Spleen (tissue), 11 donors: ENCODE results near the gene ADM2. TPM values are rescaled to one million over a fixed set of nuclear protein-coding genes. Genes with fewer than 3 reads are reported as not detected.
A peak's percentile ranks its signal among the peaks of the same experiment; 100 is the strongest.
"Not testable (repeated sequence)": the region's sequence is repeated elsewhere in the genome, so short reads cannot be mapped to it uniquely, and the experiment has no call there.

ENCODE experiments used
- DNase-seq: peaks from one replicate; pipeline ENCODE4 v3.0.0-alpha.2; 2020
- H3K27ac ChIP-seq, 8 donors: fragments of 200-600 bp; sonication (generic) in 7 of 8; 1 replicate in 4 of 8; 2 replicates in 4 of 8; pipeline versions ENCODE4 v1.5.0 to v1.8.0; 2016 to 2021; ENCODE audit warnings: inconsistent platforms in 4 of 8, mild to moderate bottlenecking in 4 of 8, moderate library complexity in 1 of 8
- H3K27me3 ChIP-seq, 7 donors: fragments of 200-600 bp; sonication (generic) in 6 of 7; replicated peaks in 1 of 7; 1 replicate in 4 of 7; 2 replicates in 3 of 7; pipeline versions ENCODE4 v1.5.0 to v1.8.0; 2016 to 2021; ENCODE audit warnings: inconsistent platforms in 3 of 7, mild to moderate bottlenecking in 1 of 7
- H3K36me3 ChIP-seq, 6 donors: fragments of 200-600 bp; sonication (generic) in 5 of 6; 1 replicate in 4 of 6; 2 replicates in 2 of 6; pipeline versions ENCODE4 v1.5.0 to v1.8.0; 2016 to 2021; ENCODE audit warnings: inconsistent platforms in 2 of 6
- H3K4me1 ChIP-seq, 6 donors: fragments of 200-600 bp; sonication (generic) in 5 of 6; 1 replicate in 3 of 6; 2 replicates in 3 of 6; pipeline versions ENCODE4 v1.5.0 to v1.8.0; 2016 to 2021; ENCODE audit warnings: inconsistent platforms in 3 of 6
- H3K4me3 ChIP-seq, 8 donors: fragments of 200-600 bp; sonication (generic) in 7 of 8; 1 replicate in 4 of 8; 2 replicates in 4 of 8; pipeline versions ENCODE4 v1.5.0 to v1.8.0; 2016 to 2021; ENCODE audit warnings: inconsistent platforms in 4 of 8, mild to moderate bottlenecking in 4 of 8, moderate library complexity in 2 of 8
- H3K9me3 ChIP-seq, 8 donors: fragments of 200-600 bp; sonication (generic) in 7 of 8; 1 replicate in 4 of 8; 2 replicates in 4 of 8; pipeline versions ENCODE4 v1.5.0 to v1.8.0; 2016 to 2021; ENCODE audit warnings: inconsistent platforms in 4 of 8
- POLR2A ChIP-seq, 3 donors: fragments of 450-650 bp; IDR thresholded peaks; one replicate each; pipeline ENCODE4 v1.5.1; 2017; ENCODE audit warnings: antibody characterized with exemption in 3 of 3, mild to moderate bottlenecking in 1 of 3
- POLR2AphosphoS5 ChIP-seq, 3 donors: sonication (generic); formaldehyde crosslinking; IDR thresholded peaks; one replicate each; pipeline ENCODE4 v1.5.1; 2017; ENCODE audit warnings: antibody characterized with exemption in 3 of 3
- WGBS, 5 donors: extraction: QIAGEN DNeasy Blood & Tissue Kit in 3 of 5; methylation state at CpG; one replicate each; pipeline versions ENCODE4 v1.1.5 to v1.1.7; 2013 to 2018; 5-methylcytosine and 5-hydroxymethylcytosine counted together
- intact Hi-C: fragments of 100-400 bp; cut with DNase I; formaldehyde crosslinking; loops from one replicate; pipeline ENCODE4 v1.15.0; 2023; ENCODE audit warnings: low total_unique reads
- polyA plus RNA-seq, 3 donors: library from polyadenylated mRNA; stranded (reverse); fragments of 200-250 nt; gene quantifications; one replicate each; pipeline ENCODE4 v1.2.1, GENCODE V29; 2013
- total RNA-seq, 7 donors: library from RNA; depleted of rRNA in 3 of 7; stranded (reverse); fragments of >200 nt in 3 of 7; fragmentation: NEBNext Ultra II Directional in 4 of 7; extraction: Animal tissue kit (Norgen Biotek cat#: 25700) in 4 of 7; gene quantifications; one replicate each; pipeline versions ENCODE4 v1.1.0 to v1.2.1, GENCODE V29; 2016 to 2021
- TF ChIP-seq, protein P1 (sequence below), 11 experiments: fragments of 200-600 bp in 7 of 11; fragments of 450-650 bp in 4 of 11; sonication (generic) in 4 of 11; IDR thresholded peaks in 8 of 11; conservative IDR thresholded peaks in 3 of 11; 1 replicate in 7 of 11; 2 replicates in 4 of 11; pipeline versions ENCODE4 v1.4.0 to v1.8.0; 2016 to 2021; ENCODE audit warnings: antibody characterized with exemption in 11 of 11, inconsistent platforms in 4 of 11, mild to moderate bottlenecking in 1 of 11
- donor health status: healthy with polysubstance abuse.
- donor health status: DM: no; HTN: no; CAD: no; lungs with moderate emphysema.
- donor health status: DM: no; HTN: no; CAD: no.
- donor health status: Bipolar disorder and iron deficiency.
- donor health status: healthy.
- donor health status: DM: no; HTN: no; CAD: no.
- donor health status: DM: yes; HTN: yes; CAD: no.

The ADM2 gene
- total and polyA plus RNA-seq, 10 donors, result 0.74 to 3.5 (median 2.0) TPM

DNA sequence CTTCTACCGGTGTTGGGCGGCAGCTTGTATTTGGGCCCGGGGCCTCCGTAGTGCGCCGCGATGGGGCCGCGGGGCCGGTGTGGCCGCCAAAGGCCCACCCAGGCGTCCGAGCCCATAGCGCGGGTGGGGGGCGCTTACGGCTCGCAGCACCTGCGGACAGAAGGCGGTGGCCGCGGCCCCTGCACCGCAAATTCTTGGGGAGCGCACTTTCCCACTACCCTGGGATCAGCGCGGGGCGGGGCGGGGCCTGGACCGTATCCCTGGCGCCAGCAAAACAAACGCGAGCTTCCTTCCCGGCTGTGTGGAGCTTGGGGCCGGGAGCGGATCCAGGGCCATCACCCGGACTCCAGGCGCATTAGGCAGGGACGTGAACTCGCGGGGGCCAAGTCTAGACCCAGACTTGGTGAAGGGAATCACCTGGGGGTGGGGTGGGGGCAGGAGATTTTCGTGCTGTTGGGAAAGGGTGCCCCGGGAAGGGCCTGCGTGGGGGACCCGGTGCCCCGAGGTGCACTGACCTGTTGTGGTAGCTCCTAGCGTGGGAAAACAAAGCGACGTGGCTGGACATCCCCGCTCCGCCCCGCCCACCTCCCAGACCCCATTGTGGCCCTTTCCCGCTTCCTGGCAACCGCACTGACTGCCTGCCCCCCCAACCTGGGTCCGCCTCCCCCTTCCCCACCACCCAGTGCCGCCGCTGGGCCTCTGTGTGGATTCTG, 50.8 kb downstream of the ADM2 start:
- peaks cover 13 to 99% (median 70%) of the 10 kb centered on the region in 6 donors for H3K4me1 ChIP-seq
- H3K9me3 ChIP-seq, result no peaks in the 10 kb centered on the region
- peak overlapping the region; percentile 50 to 97 (median 64) for H3K4me3 ChIP-seq
- peak in 1 of 3 donors; percentile 1 for TF ChIP-seq POLR2A (IDR thresholded peaks at IDR 0.05)
- peak; percentile 55 to 72 (median 63) for TF ChIP-seq POLR2AphosphoS5 (IDR thresholded peaks at IDR 0.05)
- TF ChIP-seq, protein P1, sequence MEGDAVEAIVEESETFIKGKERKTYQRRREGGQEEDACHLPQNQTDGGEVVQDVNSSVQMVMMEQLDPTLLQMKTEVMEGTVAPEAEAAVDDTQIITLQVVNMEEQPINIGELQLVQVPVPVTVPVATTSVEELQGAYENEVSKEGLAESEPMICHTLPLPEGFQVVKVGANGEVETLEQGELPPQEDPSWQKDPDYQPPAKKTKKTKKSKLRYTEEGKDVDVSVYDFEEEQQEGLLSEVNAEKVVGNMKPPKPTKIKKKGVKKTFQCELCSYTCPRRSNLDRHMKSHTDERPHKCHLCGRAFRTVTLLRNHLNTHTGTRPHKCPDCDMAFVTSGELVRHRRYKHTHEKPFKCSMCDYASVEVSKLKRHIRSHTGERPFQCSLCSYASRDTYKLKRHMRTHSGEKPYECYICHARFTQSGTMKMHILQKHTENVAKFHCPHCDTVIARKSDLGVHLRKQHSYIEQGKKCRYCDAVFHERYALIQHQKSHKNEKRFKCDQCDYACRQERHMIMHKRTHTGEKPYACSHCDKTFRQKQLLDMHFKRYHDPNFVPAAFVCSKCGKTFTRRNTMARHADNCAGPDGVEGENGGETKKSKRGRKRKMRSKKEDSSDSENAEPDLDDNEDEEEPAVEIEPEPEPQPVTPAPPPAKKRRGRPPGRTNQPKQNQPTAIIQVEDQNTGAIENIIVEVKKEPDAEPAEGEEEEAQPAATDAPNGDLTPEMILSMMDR (IDR thresholded peaks at IDR 0.05 in 8 of 11, conservative IDR thresholded peaks at IDR 0.05 in 3 of 11), result no peak
- intact Hi-C loops, result no loop called here
- 3 to 4% (median 4%) methylated on average over 46 to 56 of the region's 56 CpGs for WGBS, 5 donors
- peak overlapping the region; percentile 97 to 100 (median 99) for H3K27ac ChIP-seq
- peaks cover 0 to 18% (median 0%) of the 10 kb centered on the region in 6 donors for H3K36me3 ChIP-seq
- no peaks in the 10 kb centered on the region for H3K27me3 ChIP-seq
- DNase-seq, result peak; percentile 92

GRCh38 chr22:50532824-50533796, 51.8 kb downstream of the ADM2 start:
- Histone ChIP-seq H3K9me3 (no peaks in the 10 kb centered on the region), H3K4me3 (peak overlapping the region in 1 of 8 donors; percentile 87), H3K4me1 (peaks cover 15 to 99% (median 70%) of the 10 kb centered on the region in 6 donors), H3K27me3 (no peaks in the 10 kb centered on the region), H3K36me3 (peaks cover 0 to 13% (median 0%) of the 10 kb centered on the region in 6 donors), H3K27ac (peak overlapping the region; percentile 97 to 100 (median 99))
- TF ChIP-seq POLR2AphosphoS5 (IDR thresholded peaks at IDR 0.05), result no peak
- TF ChIP-seq, protein P1 (IDR thresholded peaks at IDR 0.05 in 8 of 11, conservative IDR thresholded peaks at IDR 0.05 in 3 of 11), result no peak
- no peak for TF ChIP-seq POLR2A (IDR thresholded peaks at IDR 0.05)
- whole genome bisulfite sequencing, 5 donors, result 61 to 85% (median 82%) methylated on average over 19 of the region's 19 CpGs
- intact Hi-C loops, result no loop called here
- peak; percentile 72 for DNase-seq

- not testable (repeated sequence) for H3K27me3 ChIP-seq
Measured at GRCh38 chr22:50533856-50534711, 52.7 kb downstream of the ADM2 start.

GRCh38 chr22:50535113-50535512, 53.8 kb downstream of the ADM2 start:
- no peak for TF ChIP-seq POLR2A (IDR thresholded peaks at IDR 0.05)
- peak in 1 of 3 donors; percentile 13 for TF ChIP-seq POLR2AphosphoS5 (IDR thresholded peaks at IDR 0.05)
- TF ChIP-seq, protein P1 (IDR thresholded peaks at IDR 0.05 in 8 of 11, conservative IDR thresholded peaks at IDR 0.05 in 3 of 11), result no peak
- H3K27ac ChIP-seq, result peak overlapping the region; percentile 40 to 100 (median 99)
- H3K36me3 ChIP-seq, result no peaks in the 10 kb centered on the region
- intact Hi-C loops, result no loop called here
- no peaks in the 10 kb centered on the region for H3K9me3 ChIP-seq
- peaks cover 24 to 100% (median 72%) of the 10 kb centered on the region in 6 donors for H3K4me1 ChIP-seq
- no peak overlapping the region for H3K4me3 ChIP-seq
- DNase-seq, result no peak
- no peaks in the 10 kb centered on the region for H3K27me3 ChIP-seq
- WGBS, 5 donors, result 65 to 82% (median 73%) methylated on average over 7 to 8 of the region's 8 CpGs

More at GRCh38 chr22:50533856-50534711, 52.7 kb downstream of the ADM2 start:
- TF ChIP-seq POLR2A (IDR thresholded peaks at IDR 0.05) (peak in 1 of 3 donors; percentile 18), POLR2AphosphoS5 (IDR thresholded peaks at IDR 0.05) (peak in 2 of 3 donors; percentile 61 to 62)
- H3K9me3 ChIP-seq, intact Hi-C loops, H3K36me3 ChIP-seq, DNase-seq: not testable (repeated sequence)
- Histone ChIP-seq H3K27ac (peak overlapping the region; percentile 22 to 100 (median 99)), H3K4me3 (peak overlapping the region in 1 of 8 donors; percentile 27), H3K4me1 (peaks cover 18 to 99% (median 71%) of the 10 kb centered on the region in 6 donors)
- 40 to 64% (median 50%) methylated on average over 21 of the region's 21 CpGs for WGBS, 5 donors
